Midbrain (tissue), 1 donor: ENCODE data around the gene TRPM3.
A peak's percentile ranks its signal among the peaks of the same experiment; 100 is the strongest.

Source experiments
- DNase-seq: peaks from one replicate; lab custom pipeline; 2025; lab: John Stamatoyannopoulos, UW

The TRPM3 gene

GRCh38 chr9:70817311-70817710 is 304.1 kb downstream of the TRPM3 start:
- no peak for DNase-seq

- no peak for DNase-seq
Observed at GRCh38 chr9:70816891-70817290, 304.5 kb downstream of the TRPM3 start.

- no peak for DNase-seq
Observed at GRCh38 chr9:70816316-70816715, 305.1 kb downstream of the TRPM3 start.

- DNase-seq = no peak
Observed at GRCh38 chr9:70814597-70814996, 306.8 kb downstream of the TRPM3 start.

- DNase-seq = no peak
Observed at GRCh38 chr9:70813141-70813540, 308.3 kb downstream of the TRPM3 start.

- no peak for DNase-seq
Observed at GRCh38 chr9:70811638-70812037, 309.8 kb downstream of the TRPM3 start.

- DNase-seq = no peak
Observed at GRCh38 chr9:70806875-70807274, 314.5 kb downstream of the TRPM3 start.

GRCh38 chr9:70805949-70806348 is 315.5 kb downstream of the TRPM3 start:
- peak; percentile 72 for DNase-seq

- no peak for DNase-seq
Observed at GRCh38 chr9:70802758-70803436, 318.5 kb downstream of the TRPM3 start.

GRCh38 chr9:70802206-70802605 is 319.2 kb downstream of the TRPM3 start:
- DNase-seq = no peak

- DNase-seq = no peak
Observed at GRCh38 chr9:70801181-70801829, 320.1 kb downstream of the TRPM3 start.

- no peak for DNase-seq
Observed at GRCh38 chr9:70798018-70798417, 323.4 kb downstream of the TRPM3 start.

- DNase-seq = no peak
Observed at GRCh38 chr9:70795841-70796240, 325.6 kb downstream of the TRPM3 start.

GRCh38 chr9:70792796-70793195 is 328.6 kb downstream of the TRPM3 start:
- DNase-seq = no peak

GRCh38 chr9:70791936-70792335 is 329.5 kb downstream of the TRPM3 start:
- DNase-seq = no peak

GRCh38 chr9:70789086-70789485 is 332.3 kb downstream of the TRPM3 start:
- DNase-seq = no peak

GRCh38 chr9:70784456-70784855 is 337.0 kb downstream of the TRPM3 start:
- DNase-seq = no peak

- DNase-seq = no peak
Observed at GRCh38 chr9:70778568-70778967, 342.9 kb downstream of the TRPM3 start.

- no peak for DNase-seq
Observed at GRCh38 chr9:70773579-70773978, 347.8 kb downstream of the TRPM3 start.

GRCh38 chr9:70772601-70773000 is 348.8 kb downstream of the TRPM3 start:
- no peak for DNase-seq

GRCh38 chr9:70765946-70766345 is 355.5 kb downstream of the TRPM3 start:
- no peak for DNase-seq

- no peak for DNase-seq
Observed at GRCh38 chr9:70761139-70761670, 360.2 kb downstream of the TRPM3 start.

GRCh38 chr9:70760228-70760627 is 361.2 kb downstream of the TRPM3 start:
- DNase-seq = no peak

GRCh38 chr9:70753311-70753710 is 368.1 kb downstream of the TRPM3 start:
- no peak for DNase-seq
